GM19324 (cell line): Measurements from ENCODE around the gene KIFC3.
"Not testable (repeated sequence)": the region's sequence is repeated elsewhere in the genome, so short reads cannot be mapped to it uniquely, and the experiment has no call there.

Experiments
- ATAC-seq: cut with Tn5 transposase; IDR thresholded peaks from one replicate; pipeline ENCODE4 v1.9.1; 2021; ENCODE audit warnings: mild to moderate bottlenecking, moderate library complexity; ENCODE audit not compliant: unreplicated experiment, low FRiP score

The KIFC3 gene

GRCh38 chr16:57755726-57756423 lies 46.4 kb downstream of the KIFC3 start:
- ATAC-seq = no peak

GRCh38 chr16:57755061-57755684 lies 47.1 kb downstream of the KIFC3 start:
- ATAC-seq = no peak

GRCh38 chr16:57754354-57755060 lies 47.8 kb downstream of the KIFC3 start:
- ATAC-seq = no peak

- ATAC-seq = no peak
These were observed 48.6 kb downstream of the KIFC3 start for GRCh38 chr16:57753448-57754353.

GRCh38 chr16:57752581-57753447 lies 49.5 kb downstream of the KIFC3 start:
- no peak for ATAC-seq

- no peak for ATAC-seq
These were observed 50.1 kb downstream of the KIFC3 start for GRCh38 chr16:57752203-57752580.

GRCh38 chr16:57751539-57752202 lies 50.6 kb downstream of the KIFC3 start:
- no peak for ATAC-seq

DNA sequence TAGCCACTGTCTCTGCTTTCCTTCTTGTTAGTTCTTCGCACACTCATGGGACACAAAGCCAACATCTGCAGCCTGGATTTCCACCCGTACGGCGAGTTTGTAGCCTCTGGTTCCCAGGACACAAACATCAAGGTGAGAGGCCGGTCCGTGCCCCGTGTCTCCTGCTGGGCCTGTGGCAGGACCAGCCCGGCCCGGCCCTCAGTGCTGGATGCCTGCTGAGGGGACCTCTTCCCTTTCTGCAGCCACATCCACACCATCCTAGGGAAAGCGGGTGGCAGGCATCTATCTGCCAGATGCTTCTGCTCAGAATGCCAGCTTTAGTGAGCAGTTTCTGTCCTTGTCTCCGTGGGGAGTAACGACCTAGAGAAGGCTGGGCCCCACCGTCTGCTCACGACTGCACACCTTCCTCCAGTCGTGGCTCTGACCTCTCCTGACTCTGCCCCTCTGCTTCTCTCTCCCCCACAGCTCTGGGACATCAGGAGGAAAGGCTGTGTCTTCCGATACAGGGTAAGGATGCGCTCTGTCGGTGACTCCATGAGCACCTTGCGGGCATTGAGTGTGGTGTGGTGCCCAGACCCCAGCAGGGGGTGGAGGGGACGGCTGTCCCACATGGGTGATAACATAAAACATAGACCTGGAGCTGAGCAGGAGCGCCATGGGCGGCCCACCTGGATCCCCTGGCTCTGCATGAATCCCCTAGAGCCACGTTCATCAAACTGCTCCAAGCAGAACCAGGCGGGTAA lies 51.3 kb downstream of the KIFC3 start:
- ATAC-seq = no peak

GRCh38 chr16:57749856-57750452 lies 52.3 kb downstream of the KIFC3 start:
- no peak for ATAC-seq

DNA sequence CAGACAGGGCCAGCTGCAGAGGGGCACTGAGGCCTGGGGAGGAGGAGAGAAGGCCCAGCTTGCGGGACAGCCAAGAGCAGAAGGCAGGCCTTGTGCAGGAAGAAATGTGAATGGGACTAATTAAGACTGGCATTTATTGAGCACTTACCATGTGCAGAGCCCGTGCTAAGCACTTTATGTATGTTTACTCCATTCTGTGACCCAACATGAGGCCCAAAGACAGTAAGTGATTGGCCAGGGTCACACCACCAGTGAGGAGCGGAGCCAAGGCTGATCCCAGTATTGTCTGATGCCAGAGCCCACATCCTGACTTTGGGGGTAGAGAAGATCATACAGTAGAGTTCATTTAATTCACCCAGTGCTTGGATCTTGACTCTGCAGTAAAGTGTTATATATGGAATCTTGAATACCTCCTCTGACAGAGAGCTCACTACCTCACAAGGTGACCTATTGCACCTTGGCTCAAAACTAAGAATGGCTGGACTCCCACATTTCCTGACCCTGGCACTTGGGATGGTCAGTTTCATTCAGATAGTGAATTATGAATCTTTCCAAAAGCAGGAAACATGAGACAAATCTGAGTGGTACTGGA lies 53.1 kb downstream of the KIFC3 start:
- ATAC-seq = no peak

DNA sequence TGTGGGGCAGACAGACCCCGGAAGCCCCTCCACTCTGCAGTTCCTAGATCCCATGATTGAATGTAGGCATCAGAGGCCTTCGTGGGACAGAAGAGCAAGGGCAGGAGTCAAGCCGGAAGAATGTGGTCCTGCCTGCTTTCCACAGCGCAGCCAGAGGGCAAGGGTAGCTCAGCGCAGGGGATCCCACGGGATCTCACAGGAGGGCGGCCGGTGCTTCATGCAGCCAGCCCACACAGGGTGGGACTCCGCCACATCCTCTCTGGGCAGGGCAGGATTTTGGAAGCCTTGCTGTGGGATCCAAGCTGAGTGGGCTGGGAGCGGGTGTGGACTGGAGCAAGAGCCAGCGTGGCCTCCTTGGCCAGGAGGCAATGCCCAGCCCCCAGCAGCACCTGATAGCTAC lies 53.7 kb downstream of the KIFC3 start:
- ATAC-seq = no peak

- no peak for ATAC-seq
These were observed 54.3 kb downstream of the KIFC3 start for GRCh38 chr16:57747996-57748395.

GRCh38 chr16:57747496-57747895 lies 54.8 kb downstream of the KIFC3 start:
- ATAC-seq = no peak

DNA sequence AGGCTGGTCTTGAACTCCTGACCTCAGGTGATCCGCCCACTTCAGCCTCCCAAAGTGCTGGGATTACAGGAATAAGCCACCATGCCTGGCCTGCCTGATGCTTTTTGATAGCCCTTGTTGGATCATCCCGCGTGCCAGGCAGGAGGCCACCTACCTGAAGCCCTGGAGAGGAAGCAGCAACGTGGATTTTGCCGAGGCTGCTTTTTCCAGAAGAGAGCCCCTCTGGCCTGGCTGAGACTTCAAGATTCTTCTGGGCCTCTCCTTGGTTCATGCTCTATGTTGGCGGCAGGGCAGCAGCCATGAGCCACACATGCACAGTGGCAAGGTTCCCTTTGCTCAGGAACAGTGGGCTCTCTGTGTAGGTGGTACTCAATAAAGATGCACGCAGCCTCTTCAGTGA lies 55.2 kb downstream of the KIFC3 start:
- ATAC-seq = no peak

GRCh38 chr16:57746316-57746715 lies 56.0 kb downstream of the KIFC3 start:
- not testable (repeated sequence) for ATAC-seq

GRCh38 chr16:57745768-57746167 lies 56.5 kb downstream of the KIFC3 start:
- ATAC-seq = no peak

GRCh38 chr16:57744642-57744903 lies 57.7 kb downstream of the KIFC3 start:
- no peak for ATAC-seq
